Measurements from ENCODE around the gene ZCWPW1.
"Not testable (repeated sequence)": the region's sequence is repeated elsewhere in the genome, so short reads cannot be mapped to it uniquely, and the experiment has no call there.

- TF ChIP-seq CTCF (IDR thresholded peaks at IDR 0.05); EZH2 (IDR thresholded peaks at IDR 0.05; ENCODE audit: borderline replicate concordance, insufficient read depth, low read depth, low read length, poor library complexity, severe bottlenecking): not testable (repeated sequence)
These were observed 10.7 kb upstream of the ZCWPW1 start for GRCh38 chr7:100439244-100439643.

Measured in B cell (primary cell).